HEK293 (cell line): ENCODE results near the gene DISP3.

Experiments used
- CTCF ChIA-PET: fragments of 350-600 bp; formaldehyde crosslinking; extraction: SDS; loops from one replicate; lab custom pipeline; 2021; ENCODE audit warnings: antibody characterized with exemption; lab: Yijun Ruan, JAX
- POLR2A ChIA-PET: fragments of 300-600 bp; formaldehyde crosslinking; extraction: SDS; loops from one replicate; lab custom pipeline; 2020; ENCODE audit warnings: antibody characterized with exemption, inconsistent platforms; lab: Yijun Ruan, JAX
- H3K27ac ChIP-seq: fragments of 200-500 bp; sonication (Bioruptor generic); 2 replicates; pipeline ENCODE4 v1.5.1; 2014; ENCODE audit warnings: low read depth, low read length, control low read depth, inconsistent platforms; ENCODE audit errors: extremely low read depth
- H3K36me3 ChIP-seq, 2 experiments: fragments of 200-500 bp in 1 of 2; sonication (Bioruptor generic) in 1 of 2; 1 replicate in 1 of 2; 2 replicates in 1 of 2; pipeline ENCODE4 v1.5.1; 2014 to 2017; ENCODE audit warnings: inconsistent platforms in 2 of 2, low read length in 2 of 2; ENCODE audit not compliant: control insufficient read depth in 2 of 2, insufficient read depth in 1 of 2
- H3K4me1 ChIP-seq: fragments of 200-500 bp; sonication (Bioruptor generic); 2 replicates; pipeline ENCODE4 v1.5.1; 2014; ENCODE audit warnings: mild to moderate bottlenecking, low read length, inconsistent platforms; ENCODE audit not compliant: control insufficient read depth, insufficient read depth
- H3K4me3 ChIP-seq: 2 replicates; pipeline ENCODE4 v1.5.1; 2011; ENCODE audit warnings: low read depth, mild to moderate bottlenecking, control low read depth, low read length, moderate library complexity
- H3K9me3 ChIP-seq: fragments of 200-500 bp; sonication (Bioruptor generic); 2 replicates; pipeline ENCODE4 v1.5.1; 2014; ENCODE audit warnings: low read depth, low read length, inconsistent platforms; ENCODE audit not compliant: control insufficient read depth, insufficient read depth
- BCL11B ChIP-seq: fragments of 450-650 bp; formaldehyde crosslinking; IDR thresholded peaks from 2 replicates; pipeline ENCODE4 v1.5.1; 2016; ENCODE audit warnings: low read depth, missing biosample characterization, missing genetic modification characterization
- GLI2 ChIP-seq: fragments of 450-650 bp; formaldehyde crosslinking; IDR thresholded peaks from 2 replicates; pipeline ENCODE4; 2017; ENCODE audit warnings: missing biosample characterization, missing genetic modification characterization, low read depth, borderline replicate concordance
- HIC1 ChIP-seq: fragments of 450-650 bp; formaldehyde crosslinking; IDR thresholded peaks from 2 replicates; pipeline ENCODE4 v1.5.1; 2016; ENCODE audit warnings: missing biosample characterization, missing genetic modification characterization
- PATZ1 ChIP-seq: fragments of 450-650 bp; formaldehyde crosslinking; IDR thresholded peaks from 2 replicates; pipeline ENCODE4 v1.5.1; 2016; ENCODE audit warnings: missing biosample characterization, missing genetic modification characterization
- TCF7L2 ChIP-seq: IDR thresholded peaks from 2 replicates; pipeline ENCODE4 v1.6.1; 2011; ENCODE audit warnings: low read depth, mild to moderate bottlenecking, inconsistent platforms, low read length, moderate library complexity, borderline replicate concordance
- ZBTB17 ChIP-seq: fragments of 450-650 bp; formaldehyde crosslinking; IDR thresholded peaks from 2 replicates; pipeline ENCODE4 v1.5.1; 2016; ENCODE audit warnings: missing biosample characterization, missing genetic modification characterization
- ZBTB20 ChIP-seq: fragments of 450-650 bp; formaldehyde crosslinking; IDR thresholded peaks from 2 replicates; pipeline ENCODE4 v1.5.1; 2016; ENCODE audit warnings: missing biosample characterization, missing genetic modification characterization
- ZBTB44 ChIP-seq: fragments of 450-650 bp; IDR thresholded peaks from 2 replicates; pipeline ENCODE4 v1.5.1; 2018; ENCODE audit warnings: missing biosample characterization, mild to moderate bottlenecking, missing genetic modification characterization
- ZNF10 ChIP-seq: fragments of 450-650 bp; formaldehyde crosslinking; IDR thresholded peaks from 2 replicates; pipeline ENCODE4 v1.5.1; 2017; ENCODE audit warnings: missing biosample characterization, missing genetic modification characterization
- ZNF335 ChIP-seq: fragments of 450-650 bp; formaldehyde crosslinking; conservative IDR thresholded peaks from 2 replicates; pipeline ENCODE4 v1.5.1; 2016; ENCODE audit warnings: missing biosample characterization, missing genetic modification characterization
- ZNF341 ChIP-seq: fragments of 450-650 bp; formaldehyde crosslinking; IDR thresholded peaks from 2 replicates; pipeline ENCODE4; 2016; ENCODE audit warnings: low read depth, missing biosample characterization, missing genetic modification characterization
- ZNF404 ChIP-seq: fragments of 450-650 bp; formaldehyde crosslinking; IDR thresholded peaks from 2 replicates; pipeline ENCODE4 v1.5.1; 2017; ENCODE audit warnings: missing biosample characterization, missing genetic modification characterization
- ZNF488 ChIP-seq: fragments of 450-650 bp; formaldehyde crosslinking; IDR thresholded peaks from 2 replicates; pipeline ENCODE4 v1.5.1; 2016; ENCODE audit warnings: missing biosample characterization, missing genetic modification characterization
- ZNF621 ChIP-seq: fragments of 450-650 bp; formaldehyde crosslinking; IDR thresholded peaks from 2 replicates; pipeline ENCODE4 v1.5.1; 2017; ENCODE audit warnings: missing biosample characterization, missing genetic modification characterization
- ZNF645 ChIP-seq: fragments of 450-650 bp; formaldehyde crosslinking; IDR thresholded peaks from 2 replicates; pipeline ENCODE4; 2016; ENCODE audit warnings: missing biosample characterization, missing genetic modification characterization
- ZNF707 ChIP-seq: fragments of 450-650 bp; formaldehyde crosslinking; IDR thresholded peaks from 2 replicates; pipeline ENCODE4 v1.5.1; 2016; ENCODE audit warnings: missing biosample characterization, missing genetic modification characterization
- ZNF830 ChIP-seq: fragments of 450-650 bp; IDR thresholded peaks from 2 replicates; pipeline ENCODE4 v1.5.0; 2018; ENCODE audit warnings: missing biosample characterization, missing genetic modification characterization, low read depth, mild to moderate bottlenecking, moderate library complexity
- ZNF837 ChIP-seq: fragments of 450-650 bp; formaldehyde crosslinking; IDR thresholded peaks from 2 replicates; pipeline ENCODE4 v1.5.1; 2016; ENCODE audit warnings: missing biosample characterization, missing genetic modification characterization
- ZSCAN30 ChIP-seq: fragments of 450-650 bp; IDR thresholded peaks from 2 replicates; pipeline ENCODE4 v1.5.1; 2018; ENCODE audit warnings: missing biosample characterization, mild to moderate bottlenecking, missing genetic modification characterization, moderate library complexity
- TF ChIP-seq, protein P1 (sequence below): fragments of 450-650 bp; formaldehyde crosslinking; IDR thresholded peaks from 2 replicates; pipeline ENCODE4 v1.5.1; 2016; ENCODE audit warnings: missing biosample characterization, missing genetic modification characterization
- TF ChIP-seq, protein P2 (sequence below): fragments of 450-650 bp; formaldehyde crosslinking; IDR thresholded peaks from 2 replicates; pipeline ENCODE4 v1.5.1; 2016; ENCODE audit warnings: missing biosample characterization, missing genetic modification characterization

The DISP3 gene

GRCh38 chr1:11475748-11476147 is 3.2 kb upstream of the DISP3 start:
- TF ChIP-seq ZNF645 (tag by site-specific recombination) (no peak), HIC1 (tag by site-specific recombination) (no peak), ZBTB44 (tag by site-specific recombination) (no peak), ZNF621 (tag by site-specific recombination) (no peak), ZNF335 (tag by site-specific recombination) (no peak), PATZ1 (tag by site-specific recombination) (no peak), TCF7L2 (no peak), ZNF707 (no peak)
- TF ChIP-seq, protein P1, sequence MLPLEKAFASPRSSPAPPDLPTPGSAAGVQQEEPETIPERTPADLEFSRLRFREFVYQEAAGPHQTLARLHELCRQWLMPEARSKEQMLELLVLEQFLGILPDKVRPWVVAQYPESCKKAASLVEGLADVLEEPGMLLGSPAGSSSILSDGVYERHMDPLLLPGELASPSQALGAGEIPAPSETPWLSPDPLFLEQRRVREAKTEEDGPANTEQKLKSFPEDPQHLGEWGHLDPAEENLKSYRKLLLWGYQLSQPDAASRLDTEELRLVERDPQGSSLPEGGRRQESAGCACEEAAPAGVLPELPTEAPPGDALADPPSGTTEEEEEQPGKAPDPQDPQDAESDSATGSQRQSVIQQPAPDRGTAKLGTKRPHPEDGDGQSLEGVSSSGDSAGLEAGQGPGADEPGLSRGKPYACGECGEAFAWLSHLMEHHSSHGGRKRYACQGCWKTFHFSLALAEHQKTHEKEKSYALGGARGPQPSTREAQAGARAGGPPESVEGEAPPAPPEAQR (tag by site-specific recombination): no peak
- H3K4me3 ChIP-seq: no peak overlapping the region
- no peaks in the 10 kb centered on the region for H3K9me3 ChIP-seq
- no peaks in the 10 kb centered on the region for H3K36me3 ChIP-seq
- ChIA-PET CTCF (interaction anchor here (0.6 to 1.0 kb wide), 4 partner anchors 10 to 235 kb away, joined by 3 to 5 read pairs (median 4); no protein-coding TSS in a partner anchor), POLR2A (no interaction called here)
- H3K4me1 ChIP-seq: no peaks in the 10 kb centered on the region
- H3K27ac ChIP-seq: no peak overlapping the region

DNA sequence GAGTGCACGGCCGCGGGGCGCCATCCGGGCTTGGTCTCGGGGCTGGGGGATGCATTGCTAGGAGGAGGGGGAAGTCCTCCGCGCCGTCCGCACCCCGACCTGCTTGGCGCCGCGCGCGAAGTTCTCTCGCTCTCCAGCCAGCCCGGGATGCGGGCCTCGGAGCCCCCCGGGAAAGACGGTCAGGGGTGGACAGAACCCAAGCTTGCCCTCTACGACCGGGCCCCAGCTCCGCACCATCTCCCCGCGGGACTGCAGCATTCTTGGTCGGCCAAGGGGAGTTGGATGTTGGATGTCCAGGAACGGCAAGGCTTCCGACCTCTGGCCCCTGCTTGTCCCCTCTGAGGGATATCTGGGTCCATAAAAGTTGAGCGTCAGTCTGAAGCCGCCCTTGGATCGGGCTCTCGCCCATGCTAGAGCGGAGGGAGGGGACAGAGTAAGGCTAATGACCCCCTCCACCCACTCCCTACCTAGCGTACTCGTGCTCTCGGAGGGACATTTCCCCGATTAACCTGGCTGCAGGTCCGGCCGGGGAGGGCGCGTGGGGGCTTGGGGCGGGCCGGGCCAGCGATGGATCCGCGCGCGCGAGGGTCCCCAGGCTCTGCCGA is 522 bp downstream of the DISP3 start:
- no peaks in the 10 kb centered on the region for H3K9me3 ChIP-seq
- no peaks in the 10 kb centered on the region for H3K4me1 ChIP-seq
- peak overlapping the region; percentile 46 for H3K4me3 ChIP-seq
- ChIA-PET POLR2A (interaction anchor here (1.0 to 1.3 kb wide), 2 partner anchors 9 to 15 kb away, joined by 3 read pairs; no protein-coding TSS in a partner anchor), CTCF (interaction anchor here (0.5 to 1.7 kb wide), 13 partner anchors 12 to 444 kb away, joined by 3 to 6 read pairs (median 4); no protein-coding TSS in a partner anchor)
- no peak overlapping the region; the same call in 1 of the 2 replicates for H3K27ac ChIP-seq
- H3K36me3 ChIP-seq: no peaks in the 10 kb centered on the region
- TF ChIP-seq GLI2 (tag by site-specific recombination): no peak
- no peak for TF ChIP-seq ZNF830 (tag by site-specific recombination)
- TF ChIP-seq ZBTB20 (tag by site-specific recombination): peak; percentile 49; the same call in 1 of the 2 replicates
- no peak for TF ChIP-seq ZNF10
- no peak for TF ChIP-seq ZNF488 (tag by site-specific recombination)
- no peak for TF ChIP-seq ZBTB17 (tag by site-specific recombination)
- TF ChIP-seq ZNF837 (tag by site-specific recombination): no peak
- TF ChIP-seq ZSCAN30 (tag by site-specific recombination): no peak
- 0 out of 2 replicates have a peak, but pooled peaks have one; percentile 20 for TF ChIP-seq BCL11B (tag by site-specific recombination)
- peak; percentile 42 for TF ChIP-seq ZNF335 (tag by site-specific recombination)
- no peak for TF ChIP-seq ZNF404 (tag by site-specific recombination)
- TF ChIP-seq, protein P2, sequence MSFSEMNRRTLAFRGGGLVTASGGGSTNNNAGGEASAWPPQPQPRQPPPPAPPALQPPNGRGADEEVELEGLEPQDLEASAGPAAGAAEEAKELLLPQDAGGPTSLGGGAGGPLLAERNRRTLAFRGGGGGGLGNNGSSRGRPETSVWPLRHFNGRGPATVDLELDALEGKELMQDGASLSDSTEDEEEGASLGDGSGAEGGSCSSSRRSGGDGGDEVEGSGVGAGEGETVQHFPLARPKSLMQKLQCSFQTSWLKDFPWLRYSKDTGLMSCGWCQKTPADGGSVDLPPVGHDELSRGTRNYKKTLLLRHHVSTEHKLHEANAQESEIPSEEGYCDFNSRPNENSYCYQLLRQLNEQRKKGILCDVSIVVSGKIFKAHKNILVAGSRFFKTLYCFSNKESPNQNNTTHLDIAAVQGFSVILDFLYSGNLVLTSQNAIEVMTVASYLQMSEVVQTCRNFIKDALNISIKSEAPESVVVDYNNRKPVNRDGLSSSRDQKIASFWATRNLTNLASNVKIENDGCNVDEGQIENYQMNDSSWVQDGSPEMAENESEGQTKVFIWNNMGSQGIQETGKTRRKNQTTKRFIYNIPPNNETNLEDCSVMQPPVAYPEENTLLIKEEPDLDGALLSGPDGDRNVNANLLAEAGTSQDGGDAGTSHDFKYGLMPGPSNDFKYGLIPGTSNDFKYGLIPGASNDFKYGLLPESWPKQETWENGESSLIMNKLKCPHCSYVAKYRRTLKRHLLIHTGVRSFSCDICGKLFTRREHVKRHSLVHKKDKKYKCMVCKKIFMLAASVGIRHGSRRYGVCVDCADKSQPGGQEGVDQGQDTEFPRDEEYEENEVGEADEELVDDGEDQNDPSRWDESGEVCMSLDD (tag by site-specific recombination): 0 out of 2 replicates have a peak, but pooled peaks have one; percentile 7
- TF ChIP-seq ZNF341: 0 out of 2 replicates have a peak, but pooled peaks have one; percentile 5
